ENCODE measurements around the gene RASAL2. TPM values are rescaled to one million over a fixed set of nuclear protein-coding genes. Genes with fewer than 3 reads are reported as not detected.

Gene RASAL2
- polyA plus RNA-seq, 2 of the 4 experiments (the other 2 are of a cell fraction): 7.1 to 17.6 TPM

GRCh38 chr1:178407655-178408054 is 313.8 kb downstream of the RASAL2 start:
- no peak overlapping the region for H3K4me3 ChIP-seq
- FAIRE-seq: no peak
- H3K4me2 ChIP-seq: no peak overlapping the region
- ChIA-PET CTCF (no interaction called here), POLR2A (no interaction called here)
- WGBS (ENCODE audit: missing lambda C conversion rate): 82% methylated on average over 4 of the region's 4 CpGs
- TF ChIP-seq KDM5A (IDR thresholded peaks at IDR 0.05) (no peak), TFCP2L1 (CRISPR knock-in tag; IDR thresholded peaks at IDR 0.05) (no peak), E2F6 (IDR thresholded peaks at IDR 0.05; ENCODE audit: borderline replicate concordance, low read depth) (no peak), ZFP36 (IDR thresholded peaks at IDR 0.05; ENCODE audit: borderline replicate concordance, partially characterized antibody) (no peak), POLR2AphosphoS2 (conservative IDR thresholded peaks at IDR 0.05; ENCODE audit: low read length) (no peak), SREBF2 (IDR thresholded peaks at IDR 0.05) (no peak), ATOH8 (CRISPR knock-in tag; IDR thresholded peaks at IDR 0.05; ENCODE audit: low read depth) (no peak), CEBPB (IDR thresholded peaks at IDR 0.05) (no peak), NR3C1 (IDR thresholded peaks at IDR 0.05) (no peak), HDAC2 (IDR thresholded peaks at IDR 0.05) (no peak), HOXB5 (CRISPR knock-in tag; IDR thresholded peaks at IDR 0.05) (no peak), FOXS1 (CRISPR knock-in tag; IDR thresholded peaks at IDR 0.05) (no peak), RCOR1 (IDR thresholded peaks at IDR 0.05; ENCODE audit: low read depth, low read length) (no peak)
- H3K27ac ChIP-seq: no peak overlapping the region
- DNase-seq (ENCODE audit: low read depth in 1 of 2, low spot score in 1 of 2): no peak
- ATAC-seq: no peak
- H3K4me1 ChIP-seq: 0 out of 3 replicates have a peak, but pooled peaks cover 6% of the 10 kb centered on the region
- H3K9me3 ChIP-seq: 0 out of 3 replicates have a peak, but pooled peaks cover 8% of the 10 kb centered on the region

GRCh38 chr1:178408871-178409270 is 315.0 kb downstream of the RASAL2 start:
- CTCF ChIA-PET: interaction anchor here (1.7 kb wide), 1 partner anchor 93 kb away, joined by 5 read pairs; no protein-coding TSS in a partner anchor
- no peak for ATAC-seq
- no peak for DNase-seq (ENCODE audit: low read depth in 1 of 2, low spot score in 1 of 2)
- H3K4me2 ChIP-seq: no peak overlapping the region
- H3K27ac ChIP-seq: no peak overlapping the region
- TF ChIP-seq HOXB5 (CRISPR knock-in tag; IDR thresholded peaks at IDR 0.05) (no peak), ESRRA (IDR thresholded peaks at IDR 0.05; ENCODE audit: borderline replicate concordance, low read length) (no peak), ZNF302 (CRISPR knock-in tag; IDR thresholded peaks at IDR 0.05) (no peak), TFCP2L1 (CRISPR knock-in tag; IDR thresholded peaks at IDR 0.05) (no peak)
- H3K9me3 ChIP-seq: 0 out of 3 replicates have a peak, but pooled peaks cover 8% of the 10 kb centered on the region
- FAIRE-seq: no peak
- no peak overlapping the region for H3K4me3 ChIP-seq
- 0 out of 3 replicates have a peak, but pooled peaks cover 6% of the 10 kb centered on the region for H3K4me1 ChIP-seq
- WGBS (ENCODE audit: missing lambda C conversion rate): 98% methylated on average over 2 of the region's 2 CpGs
- POLR2A ChIA-PET: no interaction called here

- POLR2A ChIA-PET: no interaction called here
- H3K4me2 ChIP-seq: no peak overlapping the region
- DNase-seq (ENCODE audit: low read depth in 1 of 2, low spot score in 1 of 2) (no peak), FAIRE-seq (no peak), ATAC-seq (no peak)
- TF ChIP-seq USF2 (IDR thresholded peaks at IDR 0.05): no peak
- TF ChIP-seq POLR2A (IDR thresholded peaks at IDR 0.05; ENCODE audit: low read length): no peak
- no peak for TF ChIP-seq HMGXB4 (CRISPR knock-in tag; IDR thresholded peaks at IDR 0.05; ENCODE audit: borderline replicate concordance)
- no peak for TF ChIP-seq HOXB5 (CRISPR knock-in tag; IDR thresholded peaks at IDR 0.05)
- TF ChIP-seq PHF8 (IDR thresholded peaks at IDR 0.05; ENCODE audit: borderline replicate concordance, low read depth): no peak
- TF ChIP-seq PBX3 (IDR thresholded peaks at IDR 0.05): no peak
- no peak for TF ChIP-seq ELK1 (IDR thresholded peaks at IDR 0.05; ENCODE audit: low read depth, low read length)
- no peak for TF ChIP-seq POLR2AphosphoS2 (conservative IDR thresholded peaks at IDR 0.05; ENCODE audit: low read length)
- no peak for TF ChIP-seq EHF (CRISPR knock-in tag; IDR thresholded peaks at IDR 0.05)
- no peak for TF ChIP-seq JUN (IDR thresholded peaks at IDR 0.05)
- no peak for TF ChIP-seq NR3C1 (IDR thresholded peaks at IDR 0.05)
- no peak for TF ChIP-seq CBX2 (IDR thresholded peaks at IDR 0.05; ENCODE audit: borderline replicate concordance, low read depth)
- no peak for TF ChIP-seq CBX8 (IDR thresholded peaks at IDR 0.05)
- TF ChIP-seq ATOH8 (CRISPR knock-in tag; IDR thresholded peaks at IDR 0.05; ENCODE audit: low read depth): no peak
- no peak for TF ChIP-seq TFCP2L1 (CRISPR knock-in tag; IDR thresholded peaks at IDR 0.05)
- no peak overlapping the region for H3K27ac ChIP-seq
- H3K9me3 ChIP-seq: 0 out of 3 replicates have a peak, but pooled peaks cover 8% of the 10 kb centered on the region
- WGBS (ENCODE audit: missing lambda C conversion rate): 91% methylated on average over 2 of the region's 2 CpGs
- CTCF ChIA-PET: interaction anchor here (1.7 kb wide), 1 partner anchor 92 kb away, joined by 5 read pairs; no protein-coding TSS in a partner anchor
- H3K4me3 ChIP-seq: no peak overlapping the region
- H3K4me1 ChIP-seq: 0 out of 3 replicates have a peak, but pooled peaks cover 6% of the 10 kb centered on the region
Observed at GRCh38 chr1:178409541-178409940, 315.6 kb downstream of the RASAL2 start.

All from A549 (cell line).